ENCODE measurements around the gene RNF121.

Gene RNF121

GRCh38 chr11:71987521-71987920 lies 58.7 kb downstream of the RNF121 start:
- in situ Hi-C loops (cut with HindIII; ENCODE audit: low sequenced_read_pairs) = no loop called here
- H3K4me3 ChIP-seq (ENCODE audit: low read depth, low read length) = no peak overlapping the region
- DNase-seq (ENCODE audit: low read depth, low spot score) = no peak
- TF ChIP-seq CTCF (IDR thresholded peaks at IDR 0.05; ENCODE audit: low read depth, low read length) = no peak

- no peak overlapping the region for H3K4me3 ChIP-seq (ENCODE audit: low read depth, low read length)
- no peak for TF ChIP-seq CTCF (IDR thresholded peaks at IDR 0.05; ENCODE audit: low read depth, low read length)
- in situ Hi-C loops (cut with HindIII; ENCODE audit: low sequenced_read_pairs) = no loop called here
- DNase-seq (ENCODE audit: low read depth, low spot score) = peak; percentile 32
Observed at GRCh38 chr11:71988050-71988449, 59.2 kb downstream of the RNF121 start.

GRCh38 chr11:71990701-71991100 lies 61.9 kb downstream of the RNF121 start:
- no peak for TF ChIP-seq CTCF (IDR thresholded peaks at IDR 0.05; ENCODE audit: low read depth, low read length)
- in situ Hi-C loops (cut with HindIII; ENCODE audit: low sequenced_read_pairs) = no loop called here
- DNase-seq (ENCODE audit: low read depth, low spot score) = no peak
- H3K4me3 ChIP-seq (ENCODE audit: low read depth, low read length) = no peak overlapping the region

- TF ChIP-seq CTCF (IDR thresholded peaks at IDR 0.05; ENCODE audit: low read depth, low read length) = no peak
- in situ Hi-C loops (cut with HindIII; ENCODE audit: low sequenced_read_pairs) = no loop called here
Observed at GRCh38 chr11:71991494-71991893, 62.6 kb downstream of the RNF121 start.

GRCh38 chr11:71992136-71992730 lies 63.4 kb downstream of the RNF121 start:
- no peak overlapping the region for H3K4me3 ChIP-seq (ENCODE audit: low read depth, low read length)
- TF ChIP-seq CTCF (IDR thresholded peaks at IDR 0.05; ENCODE audit: low read depth, low read length) = no peak
- DNase-seq (ENCODE audit: low read depth, low spot score) = no peak
- in situ Hi-C loops (cut with HindIII; ENCODE audit: low sequenced_read_pairs) = no loop called here

More at GRCh38 chr11:71991494-71991893, 62.6 kb downstream of the RNF121 start:
- DNase-seq (ENCODE audit: low read depth, low spot score) = no peak
- no peak overlapping the region for H3K4me3 ChIP-seq (ENCODE audit: low read depth, low read length)

GRCh38 chr11:71994786-71995185 lies 65.9 kb downstream of the RNF121 start:
- DNase-seq (ENCODE audit: low read depth, low spot score) = no peak
- no peak for TF ChIP-seq CTCF (IDR thresholded peaks at IDR 0.05; ENCODE audit: low read depth, low read length)
- in situ Hi-C loops (cut with HindIII; ENCODE audit: low sequenced_read_pairs) = no loop called here
- H3K4me3 ChIP-seq (ENCODE audit: low read depth, low read length) = no peak overlapping the region
